D341Med (cell line): ENCODE results near the gene GP9.
"Not testable (repeated sequence)": the region's sequence is repeated elsewhere in the genome, so short reads cannot be mapped to it uniquely, and the experiment has no call there.

Experiments used
- DNase-seq: peaks from one replicate; pipeline ENCODE4 v3.0.0; 2012; ENCODE audit warnings: low spot score

Gene GP9

DNA sequence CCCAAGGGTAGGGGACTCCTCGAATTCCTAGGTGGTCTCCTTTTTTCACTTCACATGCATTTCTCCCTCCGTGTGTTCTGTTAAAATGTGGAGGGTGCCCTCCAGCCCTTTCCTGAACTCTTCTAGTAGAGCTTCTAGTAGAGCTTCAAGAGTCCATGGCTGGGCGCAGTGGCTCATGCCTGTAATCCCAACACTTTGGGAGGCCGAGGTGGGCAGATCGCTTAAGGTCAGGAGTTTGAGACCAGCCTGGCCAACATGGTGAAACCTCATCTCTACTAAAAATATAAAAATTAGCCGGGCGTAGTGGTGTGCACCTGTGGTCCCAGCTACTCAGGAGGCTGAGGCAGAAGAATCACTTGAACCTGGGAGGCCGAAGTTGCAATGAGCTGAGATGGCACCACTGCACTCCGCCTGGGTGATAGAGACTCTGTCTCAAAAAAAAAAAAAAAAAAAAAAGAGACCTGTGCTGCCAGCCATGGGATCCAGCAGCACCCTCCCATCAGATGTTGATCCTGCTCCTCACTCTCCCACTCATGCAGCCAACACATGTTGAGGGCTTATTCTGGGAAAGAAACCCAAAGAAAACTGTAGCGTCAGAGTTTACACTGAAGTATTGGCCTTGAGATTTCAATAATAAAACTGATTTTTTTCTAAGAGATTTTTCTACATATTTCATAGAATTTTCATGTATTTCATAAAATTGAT lies 50.6 kb downstream of the GP9 start:
- DNase-seq, result not testable (repeated sequence)
